HCT116 (cell line): ENCODE measurements around the gene TTLL11. TPM values are rescaled to one million over a fixed set of nuclear protein-coding genes. Genes with fewer than 3 reads are reported as not detected.

Source experiments
- ATAC-seq: fragments of 200-7000 bp; cut with Tn5 transposase; 2 replicates; pipeline ENCODE4 v1.9.1; 2020; ENCODE audit warnings: mild to moderate bottlenecking, moderate library complexity
- BruUV-seq: library from RNA; stranded (reverse); fragments of 400-500 nt; replicated peaks from 2 replicates; lab custom pipeline; 2021; lab: Mats Ljungman, UMichigan
- CTCF ChIA-PET: fragments of 300-600 bp; sonication (Branson Sonifier 250); formaldehyde crosslinking; loops from one replicate; lab custom pipeline; 2021; ENCODE audit warnings: antibody characterized with exemption; lab: Charles Lee
- POLR2A ChIA-PET: fragments of 300-600, 350-600 bp; sonication (Branson Sonifier 250); formaldehyde crosslinking; loops from one replicate; lab custom pipeline; 2021; ENCODE audit warnings: antibody characterized with exemption; lab: Charles Lee
- RAD21 ChIA-PET, 2 experiments: fragments of 300-600 bp; sonication (Branson Sonifier 250); formaldehyde crosslinking; loops; one replicate each; lab custom pipeline; 2023; ENCODE audit warnings: low total read pairs in 2 of 2; ENCODE audit not compliant: uncharacterized antibody in 2 of 2, unreplicated experiment in 2 of 2, low non-redundant PET in 1 of 2; lab: Charles Lee
- DNase-seq: peaks from one replicate; pipeline ENCODE4 v3.0.0-alpha.2; 2010; ENCODE audit warnings: low read depth, low spot score
- H2AFZ ChIP-seq: fragments of 200-600 bp; shearing (Covaris generic), sonication (generic); 2 replicates; pipeline ENCODE4 v1.6.1; 2017; ENCODE audit warnings: low read depth, mixed run types, mixed read lengths, antibody characterized with exemption, low read length; ENCODE audit not compliant: poor library complexity, severe bottlenecking
- H3K27ac ChIP-seq: 2 replicates; pipeline ENCODE4 v1.5.1; 2012; ENCODE audit warnings: low read depth, low read length
- H3K27me3 ChIP-seq: fragments of 200-600 bp; sonication (generic); 2 replicates; pipeline ENCODE4 v1.6.1; 2016; ENCODE audit warnings: mixed run types, low read length, mixed read lengths; ENCODE audit not compliant: insufficient read depth
- H3K36me3 ChIP-seq, 2 experiments: fragments of 200-500 bp in 1 of 2; fragments of 200-600 bp in 1 of 2; sonication (Bioruptor generic) in 1 of 2; sonication (generic) in 1 of 2; 2 replicates each; pipeline versions ENCODE4 v1.5.1 to v1.6.1; 2014 to 2016; ENCODE audit warnings: low read length in 2 of 2, inconsistent platforms in 1 of 2, mixed read lengths in 1 of 2, mixed run types in 1 of 2; ENCODE audit not compliant: insufficient read depth in 2 of 2, control insufficient read depth in 1 of 2
- H3K4me1 ChIP-seq, 2 experiments: fragments of 200-600 bp in 1 of 2; sonication (generic) in 1 of 2; 2 replicates each; pipeline versions ENCODE4 v1.5.1 to v1.6.1; 2012 to 2017; ENCODE audit warnings: low read length in 2 of 2, inconsistent platforms in 1 of 2, mild to moderate bottlenecking in 1 of 2, mixed read lengths in 1 of 2, mixed run types in 1 of 2, moderate library complexity in 1 of 2; ENCODE audit not compliant: insufficient read depth in 2 of 2, control insufficient read depth in 1 of 2
- H3K4me2 ChIP-seq: fragments of 200-600 bp; sonication (generic); 2 replicates; pipeline ENCODE4 v1.6.1; 2017; ENCODE audit warnings: mixed run types, low read length, mixed read lengths
- H3K4me3 ChIP-seq, 2 experiments: fragments of 200-600 bp in 1 of 2; sonication (generic) in 1 of 2; replicated peaks in 1 of 2; 2 replicates each; pipeline ENCODE4 v1.5.1; 2011 to 2016; ENCODE audit warnings: low read length in 2 of 2, control low read depth in 1 of 2, low read depth in 1 of 2, mild to moderate bottlenecking in 1 of 2, mixed read lengths in 1 of 2, mixed run types in 1 of 2
- H3K79me2 ChIP-seq: fragments of 200-600 bp; sonication (generic); 2 replicates; pipeline ENCODE4 v1.6.1; 2017; ENCODE audit warnings: mild to moderate bottlenecking, mixed run types, low read length, moderate library complexity, mixed read lengths; ENCODE audit not compliant: insufficient read depth
- H3K9ac ChIP-seq: fragments of 200-600 bp; sonication (generic); 2 replicates; pipeline ENCODE4 v1.6.1; 2016; ENCODE audit warnings: low read length, mixed read lengths
- H3K9me2 ChIP-seq: fragments of 200-600 bp; sonication (generic), shearing (Covaris generic); 2 replicates; pipeline ENCODE4 v1.6.1; 2017; ENCODE audit warnings: mixed run types, mild to moderate bottlenecking, moderate library complexity; ENCODE audit not compliant: insufficient read depth
- H3K9me3 ChIP-seq, 2 experiments: fragments of 200-500 bp in 1 of 2; fragments of 200-600 bp in 1 of 2; sonication (Bioruptor generic) in 1 of 2; sonication (generic) in 1 of 2; 2 replicates each; pipeline ENCODE4 v1.6.1; 2014 to 2017; ENCODE audit warnings: low read length in 2 of 2, mixed read lengths in 2 of 2, inconsistent platforms in 1 of 2, low read depth in 1 of 2, mild to moderate bottlenecking in 1 of 2, mixed run types in 1 of 2, moderate library complexity in 1 of 2; ENCODE audit not compliant: control insufficient read depth in 1 of 2, insufficient read depth in 1 of 2
- H4K20me1 ChIP-seq: fragments of 200-600 bp; sonication (generic), shearing (Covaris generic); 2 replicates; pipeline ENCODE4 v1.6.1; 2017; ENCODE audit warnings: mixed run types, mild to moderate bottlenecking, moderate library complexity; ENCODE audit not compliant: insufficient read depth
- CBX3 ChIP-seq: IDR thresholded peaks from 2 replicates; pipeline ENCODE4 v1.6.1; 2012; ENCODE audit warnings: low read depth
- CEBPB ChIP-seq: IDR thresholded peaks from 2 replicates; pipeline ENCODE4 v1.6.1; 2012; ENCODE audit warnings: low read depth
- EGR1 ChIP-seq: IDR thresholded peaks from 2 replicates; pipeline ENCODE4 v1.6.1; 2012; ENCODE audit warnings: low read depth
- EZH2 ChIP-seq: fragments of 200-600 bp; sonication (generic); IDR thresholded peaks from 2 replicates; pipeline ENCODE4 v1.6.1; 2017; ENCODE audit warnings: antibody characterized with exemption, mixed run types
- EZH2phosphoT487 ChIP-seq: fragments of 200-600 bp; IDR thresholded peaks from 2 replicates; pipeline ENCODE4 v1.6.1; 2018; ENCODE audit warnings: antibody characterized with exemption, borderline replicate concordance
- POLR2A ChIP-seq: IDR thresholded peaks from 2 replicates; pipeline ENCODE4 v1.7.0; 2011; ENCODE audit warnings: borderline replicate concordance; ENCODE audit not compliant: insufficient read depth, insufficient read length; ENCODE audit errors: extremely low read depth
- POLR2AphosphoS5 ChIP-seq: IDR thresholded peaks from 2 replicates; pipeline ENCODE4 v1.6.1; 2011; ENCODE audit warnings: mild to moderate bottlenecking, low read depth, low read length, moderate library complexity
- RAD21 ChIP-seq: IDR thresholded peaks from 2 replicates; pipeline ENCODE4 v1.6.1; 2012; ENCODE audit warnings: low read depth, mild to moderate bottlenecking
- SIN3A ChIP-seq: IDR thresholded peaks from 2 replicates; pipeline ENCODE4 v1.6.1; 2012; ENCODE audit warnings: low read depth
- SP1 ChIP-seq: IDR thresholded peaks from 2 replicates; pipeline ENCODE4 v1.6.1; 2012; ENCODE audit warnings: low read depth
- SRF ChIP-seq: IDR thresholded peaks from 2 replicates; pipeline ENCODE4 v1.6.1; 2012; ENCODE audit warnings: low read depth
- YY1 ChIP-seq: IDR thresholded peaks from 2 replicates; pipeline ENCODE4 v1.6.1; 2011; ENCODE audit warnings: low read length, low read depth, moderate library complexity, mild to moderate bottlenecking; ENCODE audit not compliant: insufficient replicate concordance; ENCODE audit errors: extremely low read depth
- ZFX ChIP-seq: fragments of 450-650 bp; IDR thresholded peaks from 2 replicates; pipeline ENCODE4 v1.6.1; 2017
- ZNF274 ChIP-seq: fragments of 200-500 bp; sonication (Bioruptor generic); IDR thresholded peaks from 2 replicates; pipeline ENCODE4 v1.6.1; 2014; ENCODE audit warnings: mild to moderate bottlenecking, low read depth, low read length, inconsistent platforms
- intact Hi-C: fragments of 100-400 bp; cut with micrococcal nuclease; formaldehyde crosslinking; loops from 2 replicates; pipeline ENCODE4 v1.10.0; 2022
- total RNA-seq: library from RNA; stranded (reverse); gene quantifications from one replicate; pipeline ENCODE4 v1.2.1, GENCODE V29; 2021; ENCODE audit not compliant: unreplicated experiment
- TF ChIP-seq, protein P1 (sequence below): IDR thresholded peaks from 2 replicates; pipeline ENCODE4 v1.6.1; 2011; ENCODE audit warnings: mild to moderate bottlenecking, low read length, moderate library complexity; ENCODE audit not compliant: insufficient replicate concordance; ENCODE audit errors: extremely low read depth
- TF ChIP-seq, protein P2 (sequence below): IDR thresholded peaks from 2 replicates; pipeline ENCODE4 v1.6.1; 2012; ENCODE audit warnings: low read depth
- TF ChIP-seq, protein P3 (sequence below), 3 experiments: fragments of 200-600 bp in 1 of 3; sonication (generic) in 1 of 3; IDR thresholded peaks in 2 of 3; conservative IDR thresholded peaks in 1 of 3; 2 replicates each; pipeline ENCODE4 v1.5.1; 2012 to 2017; ENCODE audit warnings: low read depth in 2 of 3, low read length in 2 of 3, antibody characterized with exemption in 1 of 3, borderline replicate concordance in 1 of 3, control low read depth in 1 of 3, mild to moderate bottlenecking in 1 of 3, mixed read lengths in 1 of 3, mixed run types in 1 of 3, moderate library complexity in 1 of 3; ENCODE audit not compliant: insufficient read depth in 1 of 3
- TF ChIP-seq, protein P4 (sequence below): IDR thresholded peaks from 2 replicates; pipeline ENCODE4 v1.6.1; 2012
- TF ChIP-seq, protein P5 (sequence below): IDR thresholded peaks from 2 replicates; pipeline ENCODE4 v1.6.1; 2012

TTLL11 gene
- total RNA-seq, 1 experiment from 2014 or later: 2.2 TPM

DNA sequence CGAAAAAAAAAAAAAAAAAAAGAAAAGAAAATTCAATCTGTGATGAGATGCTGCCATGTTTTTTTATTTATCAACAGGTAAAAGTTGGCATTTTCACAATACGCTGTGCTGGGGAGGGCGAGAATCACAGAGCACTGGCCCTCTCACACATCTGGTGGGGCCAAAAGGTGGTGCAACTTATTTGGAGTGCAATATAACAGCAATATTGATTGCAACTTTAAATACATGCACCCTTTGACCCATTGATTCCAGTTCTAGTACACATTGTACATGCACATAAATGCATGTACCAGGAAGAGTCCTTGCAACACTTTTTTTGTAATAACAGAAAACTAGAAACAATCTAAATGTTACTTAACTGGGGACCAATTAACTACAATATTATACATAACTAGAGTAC lies 282.6 kb downstream of the TTLL11 start:
- Histone ChIP-seq H3K9ac (no peak overlapping the region), H3K9me3 (no peaks in the 10 kb centered on the region), H3K27me3 (no peaks in the 10 kb centered on the region), H3K27ac (no peak overlapping the region), H3K4me1 (no peaks in the 10 kb centered on the region), H2AFZ (no peak overlapping the region), H3K9me2 (no peaks in the 10 kb centered on the region), H4K20me1 (no peaks in the 10 kb centered on the region), H3K4me2 (no peak overlapping the region), H3K79me2 (no peaks in the 10 kb centered on the region), H3K36me3 (no peaks in the 10 kb centered on the region), H3K4me3 (no peak overlapping the region)
- no peak for TF ChIP-seq EZH2
- TF ChIP-seq, protein P1, sequence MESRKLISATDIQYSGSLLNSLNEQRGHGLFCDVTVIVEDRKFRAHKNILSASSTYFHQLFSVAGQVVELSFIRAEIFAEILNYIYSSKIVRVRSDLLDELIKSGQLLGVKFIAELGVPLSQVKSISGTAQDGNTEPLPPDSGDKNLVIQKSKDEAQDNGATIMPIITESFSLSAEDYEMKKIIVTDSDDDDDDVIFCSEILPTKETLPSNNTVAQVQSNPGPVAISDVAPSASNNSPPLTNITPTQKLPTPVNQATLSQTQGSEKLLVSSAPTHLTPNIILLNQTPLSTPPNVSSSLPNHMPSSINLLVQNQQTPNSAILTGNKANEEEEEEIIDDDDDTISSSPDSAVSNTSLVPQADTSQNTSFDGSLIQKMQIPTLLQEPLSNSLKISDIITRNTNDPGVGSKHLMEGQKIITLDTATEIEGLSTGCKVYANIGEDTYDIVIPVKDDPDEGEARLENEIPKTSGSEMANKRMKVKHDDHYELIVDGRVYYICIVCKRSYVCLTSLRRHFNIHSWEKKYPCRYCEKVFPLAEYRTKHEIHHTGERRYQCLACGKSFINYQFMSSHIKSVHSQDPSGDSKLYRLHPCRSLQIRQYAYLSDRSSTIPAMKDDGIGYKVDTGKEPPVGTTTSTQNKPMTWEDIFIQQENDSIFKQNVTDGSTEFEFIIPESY: no peak
- TF ChIP-seq, protein P2, sequence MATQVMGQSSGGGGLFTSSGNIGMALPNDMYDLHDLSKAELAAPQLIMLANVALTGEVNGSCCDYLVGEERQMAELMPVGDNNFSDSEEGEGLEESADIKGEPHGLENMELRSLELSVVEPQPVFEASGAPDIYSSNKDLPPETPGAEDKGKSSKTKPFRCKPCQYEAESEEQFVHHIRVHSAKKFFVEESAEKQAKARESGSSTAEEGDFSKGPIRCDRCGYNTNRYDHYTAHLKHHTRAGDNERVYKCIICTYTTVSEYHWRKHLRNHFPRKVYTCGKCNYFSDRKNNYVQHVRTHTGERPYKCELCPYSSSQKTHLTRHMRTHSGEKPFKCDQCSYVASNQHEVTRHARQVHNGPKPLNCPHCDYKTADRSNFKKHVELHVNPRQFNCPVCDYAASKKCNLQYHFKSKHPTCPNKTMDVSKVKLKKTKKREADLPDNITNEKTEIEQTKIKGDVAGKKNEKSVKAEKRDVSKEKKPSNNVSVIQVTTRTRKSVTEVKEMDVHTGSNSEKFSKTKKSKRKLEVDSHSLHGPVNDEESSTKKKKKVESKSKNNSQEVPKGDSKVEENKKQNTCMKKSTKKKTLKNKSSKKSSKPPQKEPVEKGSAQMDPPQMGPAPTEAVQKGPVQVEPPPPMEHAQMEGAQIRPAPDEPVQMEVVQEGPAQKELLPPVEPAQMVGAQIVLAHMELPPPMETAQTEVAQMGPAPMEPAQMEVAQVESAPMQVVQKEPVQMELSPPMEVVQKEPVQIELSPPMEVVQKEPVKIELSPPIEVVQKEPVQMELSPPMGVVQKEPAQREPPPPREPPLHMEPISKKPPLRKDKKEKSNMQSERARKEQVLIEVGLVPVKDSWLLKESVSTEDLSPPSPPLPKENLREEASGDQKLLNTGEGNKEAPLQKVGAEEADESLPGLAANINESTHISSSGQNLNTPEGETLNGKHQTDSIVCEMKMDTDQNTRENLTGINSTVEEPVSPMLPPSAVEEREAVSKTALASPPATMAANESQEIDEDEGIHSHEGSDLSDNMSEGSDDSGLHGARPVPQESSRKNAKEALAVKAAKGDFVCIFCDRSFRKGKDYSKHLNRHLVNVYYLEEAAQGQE: no peak
- no peak for TF ChIP-seq EGR1
- no peak for TF ChIP-seq SIN3A
- TF ChIP-seq EZH2phosphoT487: no peak
- TF ChIP-seq, protein P3, sequence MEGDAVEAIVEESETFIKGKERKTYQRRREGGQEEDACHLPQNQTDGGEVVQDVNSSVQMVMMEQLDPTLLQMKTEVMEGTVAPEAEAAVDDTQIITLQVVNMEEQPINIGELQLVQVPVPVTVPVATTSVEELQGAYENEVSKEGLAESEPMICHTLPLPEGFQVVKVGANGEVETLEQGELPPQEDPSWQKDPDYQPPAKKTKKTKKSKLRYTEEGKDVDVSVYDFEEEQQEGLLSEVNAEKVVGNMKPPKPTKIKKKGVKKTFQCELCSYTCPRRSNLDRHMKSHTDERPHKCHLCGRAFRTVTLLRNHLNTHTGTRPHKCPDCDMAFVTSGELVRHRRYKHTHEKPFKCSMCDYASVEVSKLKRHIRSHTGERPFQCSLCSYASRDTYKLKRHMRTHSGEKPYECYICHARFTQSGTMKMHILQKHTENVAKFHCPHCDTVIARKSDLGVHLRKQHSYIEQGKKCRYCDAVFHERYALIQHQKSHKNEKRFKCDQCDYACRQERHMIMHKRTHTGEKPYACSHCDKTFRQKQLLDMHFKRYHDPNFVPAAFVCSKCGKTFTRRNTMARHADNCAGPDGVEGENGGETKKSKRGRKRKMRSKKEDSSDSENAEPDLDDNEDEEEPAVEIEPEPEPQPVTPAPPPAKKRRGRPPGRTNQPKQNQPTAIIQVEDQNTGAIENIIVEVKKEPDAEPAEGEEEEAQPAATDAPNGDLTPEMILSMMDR (IDR thresholded peaks at IDR 0.05 in 2 of 3, conservative IDR thresholded peaks at IDR 0.05 in 1 of 3; ENCODE audit: borderline replicate concordance in 1 of 3, insufficient read depth in 1 of 3, low read depth in 2 of 3, low read length in 2 of 3): no peak
- no peak for TF ChIP-seq CEBPB
- TF ChIP-seq POLR2AphosphoS5: no peak
- TF ChIP-seq SRF: no peak
- no peak for TF ChIP-seq CBX3
- TF ChIP-seq ZFX: no peak
- TF ChIP-seq, protein P4, sequence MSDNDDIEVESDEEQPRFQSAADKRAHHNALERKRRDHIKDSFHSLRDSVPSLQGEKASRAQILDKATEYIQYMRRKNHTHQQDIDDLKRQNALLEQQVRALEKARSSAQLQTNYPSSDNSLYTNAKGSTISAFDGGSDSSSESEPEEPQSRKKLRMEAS: no peak
- TF ChIP-seq YY1: no peak
- TF ChIP-seq, protein P5, sequence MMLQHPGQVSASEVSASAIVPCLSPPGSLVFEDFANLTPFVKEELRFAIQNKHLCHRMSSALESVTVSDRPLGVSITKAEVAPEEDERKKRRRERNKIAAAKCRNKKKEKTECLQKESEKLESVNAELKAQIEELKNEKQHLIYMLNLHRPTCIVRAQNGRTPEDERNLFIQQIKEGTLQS: no peak
- TF ChIP-seq POLR2A: no peak
- TF ChIP-seq RAD21: no peak
- no peak for TF ChIP-seq ZNF274
- no peak for TF ChIP-seq SP1
- BruUV-seq: no TSS peak
- intact Hi-C loops: no loop called here
- ChIA-PET RAD21 (no interaction called here), POLR2A (no interaction called here), CTCF (no interaction called here)
- no peak for ATAC-seq
- DNase-seq: no peak
